ENCODE data around the gene OR14A16.

- TF ChIP-seq GATA2 (IDR thresholded peaks at IDR 0.05; ENCODE audit: low read depth, low read length): no peak
- no peak for TF ChIP-seq GATA3 (IDR thresholded peaks at IDR 0.05; ENCODE audit: low read depth, low read length)
These were observed 9.7 kb upstream of the OR14A16 start for GRCh38 chr1:247833601-247834000.
